Smooth muscle cell (in vitro differentiated cells): Measurements from ENCODE around the gene DHX15. TPM values are rescaled to one million over a fixed set of nuclear protein-coding genes. Genes with fewer than 3 reads are reported as not detected.

Experiments
- DNase-seq: peaks from one replicate; lab custom pipeline; 2025; ENCODE audit not compliant: unreplicated experiment; lab: John Stamatoyannopoulos, UW
- H2AFZ ChIP-seq: fragments of 200-600 bp; sonication (generic); 2 replicates; pipeline ENCODE4 v1.6.0; 2016; ENCODE audit warnings: antibody characterized with exemption, low read depth, mild to moderate bottlenecking
- H3F3A ChIP-seq: fragments of 200-600 bp; sonication (generic); 2 replicates; pipeline ENCODE4 v1.6.0; 2017; ENCODE audit warnings: antibody characterized with exemption, low read depth
- H3K27ac ChIP-seq: fragments of 200-600 bp; sonication (generic); 2 replicates; pipeline ENCODE4 v1.5.1; 2016; ENCODE audit warnings: low read depth, mild to moderate bottlenecking
- H3K27me3 ChIP-seq: fragments of 200-600 bp; sonication (generic); 2 replicates; pipeline ENCODE4 v1.6.1; 2016; ENCODE audit warnings: low read depth, mild to moderate bottlenecking
- H3K36me3 ChIP-seq: fragments of 200-600 bp; sonication (generic); 2 replicates; pipeline ENCODE4 v1.5.1; 2016; ENCODE audit warnings: low read depth
- H3K4me1 ChIP-seq: fragments of 200-600 bp; sonication (generic); 2 replicates; pipeline ENCODE4 v1.5.1; 2016; ENCODE audit warnings: low read depth
- H3K4me2 ChIP-seq: fragments of 200-600 bp; sonication (generic); 2 replicates; pipeline ENCODE4 v1.6.0; 2016; ENCODE audit warnings: mild to moderate bottlenecking
- H3K4me3 ChIP-seq: fragments of 200-600 bp; sonication (generic); 2 replicates; pipeline ENCODE4 v1.5.1; 2016; ENCODE audit warnings: mild to moderate bottlenecking
- H3K79me2 ChIP-seq: fragments of 200-600 bp; sonication (generic); 2 replicates; pipeline ENCODE4 v1.6.0; 2016; ENCODE audit warnings: low read depth, mild to moderate bottlenecking
- H3K9ac ChIP-seq: fragments of 200-600 bp; sonication (generic); 2 replicates; pipeline ENCODE4 v1.6.0; 2016; ENCODE audit warnings: low read depth
- H3K9me3 ChIP-seq: fragments of 200-600 bp; sonication (generic); replicated peaks from 2 replicates; pipeline ENCODE4 v1.5.1; 2016; ENCODE audit warnings: low read depth
- H4K20me1 ChIP-seq: fragments of 200-600 bp; sonication (generic); 2 replicates; pipeline ENCODE4 v1.6.0; 2016; ENCODE audit warnings: low read depth
- WGBS: methylation state at CpG from one replicate; pipeline ENCODE4 v1.1.7; 2016; ENCODE audit warnings: low lambda C conversion rate; 5-methylcytosine and 5-hydroxymethylcytosine counted together
- polyA plus RNA-seq: library from polyadenylated mRNA; unstranded; fragments of >200 nt; fragmentation: Nextera tagmentation; extraction: Ambion mirVana; gene quantifications from 2 replicates; pipeline ENCODE4 v1.2.1, GENCODE V29; 2016
- total RNA-seq: library from RNA; depleted of rRNA; stranded (reverse); fragments of >200 nt; gene quantifications from 2 replicates; pipeline ENCODE4 v1.2.3, GENCODE V29; 2014
- TF ChIP-seq, protein P1 (sequence below): fragments of 200-600 bp; sonication (generic); IDR thresholded peaks from 2 replicates; pipeline ENCODE4 v1.5.1; 2017; ENCODE audit warnings: borderline replicate concordance, mild to moderate bottlenecking, antibody characterized with exemption; ENCODE audit not compliant: insufficient read depth, poor library complexity, severe bottlenecking

Gene DHX15
- total and polyA plus RNA-seq, 2 experiments from 2014 or later: 69.8 to 168 TPM

DNA sequence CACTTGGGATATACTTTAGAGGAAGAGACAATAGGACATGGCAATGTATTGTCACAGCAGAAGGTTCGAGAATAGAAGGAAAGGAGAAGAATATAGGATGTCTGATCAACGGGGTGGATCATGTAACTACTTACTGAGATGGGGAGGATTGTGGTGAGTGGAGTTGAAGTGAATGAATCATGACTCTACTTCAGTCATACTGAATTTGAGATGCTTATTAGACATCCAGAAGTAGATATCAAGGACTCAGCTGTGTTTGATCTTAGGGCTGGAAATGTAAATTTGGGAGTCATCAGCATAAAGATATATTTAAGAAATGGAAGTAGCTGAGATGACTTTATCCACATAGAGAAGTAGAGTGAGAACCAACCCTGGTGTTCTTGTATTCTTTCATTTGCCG lies 29.1 kb upstream of the DHX15 start:
- Histone ChIP-seq H4K20me1 (no peaks in the 10 kb centered on the region), H3K27ac (no peak overlapping the region), H3K79me2 (no peaks in the 10 kb centered on the region), H3K4me3 (no peak overlapping the region), H3K36me3 (no peaks in the 10 kb centered on the region), H3K4me1 (no peaks in the 10 kb centered on the region), H2AFZ (no peak overlapping the region), H3K9me3 (no peaks in the 10 kb centered on the region), H3K9ac (no peak overlapping the region), H3K27me3 (no peaks in the 10 kb centered on the region), H3F3A (no peaks in the 10 kb centered on the region), H3K4me2 (no peak overlapping the region)
- WGBS: 91% methylated on average over 3 of the region's 3 CpGs
- TF ChIP-seq, protein P1, sequence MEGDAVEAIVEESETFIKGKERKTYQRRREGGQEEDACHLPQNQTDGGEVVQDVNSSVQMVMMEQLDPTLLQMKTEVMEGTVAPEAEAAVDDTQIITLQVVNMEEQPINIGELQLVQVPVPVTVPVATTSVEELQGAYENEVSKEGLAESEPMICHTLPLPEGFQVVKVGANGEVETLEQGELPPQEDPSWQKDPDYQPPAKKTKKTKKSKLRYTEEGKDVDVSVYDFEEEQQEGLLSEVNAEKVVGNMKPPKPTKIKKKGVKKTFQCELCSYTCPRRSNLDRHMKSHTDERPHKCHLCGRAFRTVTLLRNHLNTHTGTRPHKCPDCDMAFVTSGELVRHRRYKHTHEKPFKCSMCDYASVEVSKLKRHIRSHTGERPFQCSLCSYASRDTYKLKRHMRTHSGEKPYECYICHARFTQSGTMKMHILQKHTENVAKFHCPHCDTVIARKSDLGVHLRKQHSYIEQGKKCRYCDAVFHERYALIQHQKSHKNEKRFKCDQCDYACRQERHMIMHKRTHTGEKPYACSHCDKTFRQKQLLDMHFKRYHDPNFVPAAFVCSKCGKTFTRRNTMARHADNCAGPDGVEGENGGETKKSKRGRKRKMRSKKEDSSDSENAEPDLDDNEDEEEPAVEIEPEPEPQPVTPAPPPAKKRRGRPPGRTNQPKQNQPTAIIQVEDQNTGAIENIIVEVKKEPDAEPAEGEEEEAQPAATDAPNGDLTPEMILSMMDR: no peak
- no peak for DNase-seq

- Histone ChIP-seq H3K79me2 (no peaks in the 10 kb centered on the region), H3F3A (no peaks in the 10 kb centered on the region), H3K4me1 (no peaks in the 10 kb centered on the region), H3K9me3 (no peaks in the 10 kb centered on the region), H2AFZ (no peak overlapping the region), H3K9ac (no peak overlapping the region), H3K4me2 (no peak overlapping the region), H4K20me1 (no peaks in the 10 kb centered on the region), H3K27me3 (no peaks in the 10 kb centered on the region), H3K36me3 (no peaks in the 10 kb centered on the region), H3K4me3 (no peak overlapping the region), H3K27ac (no peak overlapping the region)
- no peak for DNase-seq
- WGBS: 96% methylated on average over 11 of the region's 11 CpGs
- TF ChIP-seq, protein P1: no peak
These were observed 27.2 kb upstream of the DHX15 start for GRCh38 chr4:24611575-24611974.

DNA sequence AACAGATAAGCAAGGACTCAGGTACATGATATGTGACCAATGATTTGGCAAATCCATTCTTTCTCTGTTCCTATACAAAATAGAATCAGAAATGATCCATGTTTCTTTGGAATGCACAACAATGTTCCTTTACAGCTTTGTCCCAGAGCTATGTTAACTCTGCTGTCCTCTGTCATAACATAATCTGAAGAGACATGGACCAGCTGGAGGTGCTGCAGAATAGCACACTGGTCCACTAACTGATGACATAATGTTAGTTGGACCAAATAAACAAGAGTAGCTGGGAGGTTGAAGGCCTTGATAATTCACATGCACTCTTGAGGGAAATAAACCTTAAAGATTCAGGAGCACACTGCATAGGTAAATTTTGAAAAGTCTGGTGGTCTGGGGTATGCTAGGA lies 23.0 kb upstream of the DHX15 start:
- Histone ChIP-seq H3F3A (no peaks in the 10 kb centered on the region), H3K27ac (no peak overlapping the region), H3K36me3 (no peaks in the 10 kb centered on the region), H3K9me3 (no peaks in the 10 kb centered on the region), H3K4me1 (no peaks in the 10 kb centered on the region), H3K79me2 (no peaks in the 10 kb centered on the region), H3K27me3 (no peaks in the 10 kb centered on the region), H3K9ac (no peak overlapping the region), H3K4me3 (no peak overlapping the region), H4K20me1 (no peaks in the 10 kb centered on the region), H3K4me2 (no peak overlapping the region), H2AFZ (no peak overlapping the region)
- DNase-seq: no peak
- TF ChIP-seq, protein P1: no peak

- Histone ChIP-seq H3K79me2 (no peaks in the 10 kb centered on the region), H3K4me3 (no peak overlapping the region), H3K9me3 (no peaks in the 10 kb centered on the region), H3K4me1 (no peaks in the 10 kb centered on the region), H2AFZ (no peak overlapping the region), H3K9ac (no peak overlapping the region), H3K27ac (no peak overlapping the region), H3K36me3 (no peaks in the 10 kb centered on the region), H4K20me1 (no peaks in the 10 kb centered on the region), H3K4me2 (no peak overlapping the region), H3F3A (no peaks in the 10 kb centered on the region), H3K27me3 (no peaks in the 10 kb centered on the region)
- no peak for DNase-seq
- TF ChIP-seq, protein P1: no peak
These were observed 20.9 kb upstream of the DHX15 start for GRCh38 chr4:24605216-24605615.
